ENCODE data around the gene PTRHD1. TPM values are rescaled to one million over a fixed set of nuclear protein-coding genes. Genes with fewer than 3 reads are reported as not detected.

The PTRHD1 gene
- total RNA-seq, 1 experiment from 2014 or later: 31.6 TPM

DNA sequence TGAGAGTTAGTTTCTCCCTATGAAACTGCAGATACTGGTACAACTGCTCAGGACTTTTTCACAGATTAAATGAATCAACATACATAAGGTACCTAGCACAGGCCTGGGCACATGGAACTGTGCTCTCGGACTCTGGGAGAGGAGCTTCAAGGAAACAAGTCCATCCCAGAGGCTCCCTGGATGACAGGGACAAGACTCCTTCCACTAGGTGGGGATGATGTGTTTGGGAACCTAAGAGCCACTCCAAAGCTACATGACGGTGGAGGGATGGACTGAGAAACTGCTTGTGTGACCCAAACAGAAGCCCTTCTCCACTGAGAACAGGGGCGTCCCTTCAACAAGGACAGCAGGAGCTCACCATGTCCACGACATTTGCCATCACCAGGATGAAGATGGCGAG lies 37.2 kb upstream of the PTRHD1 start:
- peak; percentile 33 for DNase-seq (ENCODE audit: low read depth)

DNA sequence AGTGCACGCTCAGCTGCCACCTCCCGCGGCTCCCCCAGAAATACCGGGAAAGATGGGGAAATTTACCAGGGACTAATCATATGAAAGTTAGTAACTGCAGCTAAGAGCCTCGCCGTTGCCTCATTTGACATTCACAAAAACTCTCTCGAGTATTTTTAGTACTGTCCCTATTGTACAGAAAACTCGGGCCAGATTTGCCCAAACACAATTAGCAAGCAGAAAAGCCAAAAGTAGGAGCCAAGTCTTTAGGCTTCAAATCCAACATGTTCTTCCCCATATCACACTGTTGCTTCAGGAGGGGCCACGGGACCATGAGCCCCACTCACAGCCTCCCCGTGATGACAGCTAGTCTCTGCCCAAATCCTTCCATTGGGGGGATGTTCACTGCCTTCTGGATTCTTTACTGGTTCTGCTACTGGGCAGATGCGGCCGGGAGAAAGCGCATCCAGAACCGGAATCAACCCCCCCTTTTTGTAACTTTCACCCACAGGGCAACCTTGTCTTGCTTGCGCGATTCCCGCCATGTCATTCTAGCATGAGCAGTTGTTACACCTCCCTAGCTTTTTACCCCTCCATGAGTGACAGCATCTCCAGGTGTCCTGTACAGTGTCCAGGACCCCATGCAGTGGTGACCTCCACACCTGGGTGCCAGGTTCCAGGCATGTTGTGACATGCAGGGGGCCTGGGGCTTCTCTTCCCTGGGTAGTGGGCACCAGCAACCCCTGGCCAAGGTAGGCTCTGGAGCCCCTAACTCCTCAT lies 35.2 kb upstream of the PTRHD1 start:
- no peak for DNase-seq (ENCODE audit: low read depth)

DNA sequence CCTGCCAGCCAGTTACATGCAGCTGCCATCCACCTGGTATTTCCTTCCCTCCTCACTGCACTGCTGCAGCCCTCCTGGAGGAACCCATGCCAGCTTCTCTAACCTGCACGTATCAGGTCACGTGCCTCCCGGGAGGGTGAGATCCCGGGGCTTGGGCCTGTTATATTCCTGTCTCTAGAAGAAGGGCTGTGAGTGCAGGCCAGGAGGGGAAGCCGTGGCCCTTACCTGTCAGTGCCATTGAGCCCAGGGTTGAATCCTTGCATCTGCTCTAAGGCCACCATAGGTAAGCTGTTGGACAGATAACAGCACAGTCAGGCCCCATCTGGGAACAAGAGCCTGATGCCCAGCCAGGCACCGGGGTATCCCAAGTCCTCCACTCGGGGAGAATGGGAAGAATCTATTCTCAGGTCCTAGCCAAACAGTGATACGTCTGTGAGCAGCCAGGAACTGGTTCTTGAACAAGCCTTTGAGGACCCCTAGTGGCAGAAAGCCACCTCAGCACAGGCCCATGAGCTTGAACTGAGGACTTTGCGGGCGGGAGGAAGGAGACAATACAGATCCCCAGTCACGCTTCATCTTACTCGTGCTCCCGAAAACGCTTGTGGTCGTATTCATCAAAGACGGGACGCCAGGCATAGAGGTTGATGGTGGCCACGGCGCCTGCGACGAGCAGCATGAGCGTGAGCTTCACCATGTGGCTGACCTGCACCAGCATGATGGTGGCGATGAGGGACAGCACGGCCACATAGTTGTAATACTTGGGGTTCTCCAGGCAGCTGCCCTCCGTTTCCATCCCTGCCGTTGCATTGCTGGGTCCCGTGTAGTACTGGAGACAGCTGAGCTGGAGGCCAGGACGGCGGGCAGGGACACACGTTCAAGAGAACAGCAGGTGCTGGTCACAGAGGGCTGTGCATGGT lies 34.4 kb upstream of the PTRHD1 start:
- peak; percentile 75 for DNase-seq (ENCODE audit: low read depth)

DNA sequence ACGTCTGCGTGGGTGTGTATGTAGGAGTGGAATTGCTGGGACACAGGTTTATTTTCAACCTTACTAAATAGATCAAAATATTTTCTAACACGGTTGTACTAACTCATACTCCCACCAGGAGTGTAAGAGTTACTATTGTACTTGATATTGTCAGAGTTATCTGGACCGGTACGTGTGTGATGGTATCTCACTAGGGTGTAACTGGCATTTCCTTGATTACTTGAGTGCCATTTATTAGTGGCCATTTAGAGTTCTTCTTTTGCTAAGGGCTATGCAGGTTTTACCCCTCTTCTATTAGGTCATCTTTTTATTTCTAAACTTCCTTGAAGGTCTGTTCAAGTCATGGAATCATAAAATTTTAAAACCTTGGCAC lies 33.6 kb upstream of the PTRHD1 start:
- no peak for DNase-seq (ENCODE audit: low read depth)

DNA sequence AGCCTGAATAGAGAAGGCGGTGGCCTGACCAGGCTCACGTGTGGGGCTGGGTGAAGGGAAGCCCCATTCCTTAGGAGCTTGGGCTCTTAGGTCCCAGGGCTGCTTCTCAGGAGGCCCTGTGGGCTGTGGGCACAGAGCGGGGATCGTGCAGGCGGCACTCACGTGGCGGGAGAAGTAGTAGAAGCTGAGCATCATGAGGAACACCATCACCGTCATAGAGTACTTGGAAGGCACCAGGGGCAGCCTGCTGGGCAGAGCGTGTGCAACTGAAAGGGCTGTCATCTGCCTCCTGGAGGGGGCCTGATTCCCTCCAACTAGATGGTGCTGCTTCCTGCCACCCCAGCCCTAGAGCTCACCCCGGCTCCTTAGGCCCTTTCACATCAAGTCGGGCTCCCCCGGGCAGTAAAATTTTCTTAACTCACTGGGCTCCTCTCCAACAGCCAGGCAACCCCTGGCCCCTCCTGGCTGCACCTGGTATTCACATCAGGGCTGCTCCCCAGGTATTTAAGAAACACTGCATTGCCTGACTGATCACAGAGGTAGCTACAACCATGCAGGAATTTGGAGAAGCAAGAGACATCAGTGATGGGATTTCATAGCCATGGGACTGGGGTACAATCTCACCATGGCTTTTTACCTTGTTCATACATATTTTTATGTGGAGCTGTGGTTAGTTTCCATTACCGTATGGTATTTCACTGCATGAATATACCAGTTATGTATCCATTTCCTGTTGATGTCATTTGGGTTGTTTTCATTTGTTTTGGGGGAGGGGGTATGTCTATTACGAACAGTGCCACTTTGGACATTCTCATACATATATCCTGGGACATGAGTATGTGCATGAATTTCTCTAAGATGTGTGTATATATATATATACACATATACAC lies 32.9 kb upstream of the PTRHD1 start:
- DNase-seq (ENCODE audit: low read depth): no peak

DNA sequence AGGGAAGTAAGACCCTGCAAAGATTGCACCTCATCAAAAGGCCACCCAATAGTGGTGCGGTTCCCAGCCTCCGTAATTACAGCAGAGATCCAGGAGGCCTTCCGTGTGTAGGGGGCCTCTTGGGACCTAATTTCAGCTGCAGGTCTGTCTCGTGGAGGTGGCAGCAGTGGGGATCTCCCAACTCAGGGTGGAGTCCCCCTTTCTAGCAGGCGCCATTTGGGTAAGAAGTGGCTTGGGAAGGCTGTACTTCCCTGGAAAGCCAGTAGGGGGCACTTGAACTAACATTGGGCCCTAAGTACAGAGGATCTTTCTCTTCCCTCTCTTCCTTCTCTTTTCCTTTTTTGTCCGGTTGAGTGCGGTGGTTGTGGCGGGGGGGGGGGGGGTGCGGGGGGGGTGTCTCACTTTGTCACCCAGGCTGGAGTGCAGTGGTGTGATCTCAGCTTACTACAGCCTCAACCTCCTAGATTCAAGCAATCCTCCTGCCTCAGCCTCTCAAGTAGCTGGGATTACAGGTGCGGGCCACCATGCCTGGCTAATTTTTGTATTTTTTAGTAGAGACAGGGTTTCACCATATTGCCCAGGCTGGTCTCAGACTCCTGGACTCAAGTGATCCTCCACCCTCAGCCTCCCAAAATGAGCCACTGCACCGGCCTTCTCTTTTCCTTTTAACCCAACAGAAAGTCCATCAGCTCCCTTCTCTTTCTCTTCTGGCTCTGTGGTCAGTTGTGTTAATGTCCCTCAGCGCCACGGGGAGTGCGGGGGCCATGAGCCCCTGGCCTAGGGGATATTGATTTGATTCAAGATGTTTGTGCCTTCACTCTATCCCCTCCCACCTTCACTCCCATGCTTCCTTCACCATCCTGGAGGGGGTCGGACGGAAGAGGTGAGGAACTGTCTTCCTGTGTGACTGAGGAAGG lies 32.0 kb upstream of the PTRHD1 start:
- no peak for DNase-seq (ENCODE audit: low read depth)

DNA sequence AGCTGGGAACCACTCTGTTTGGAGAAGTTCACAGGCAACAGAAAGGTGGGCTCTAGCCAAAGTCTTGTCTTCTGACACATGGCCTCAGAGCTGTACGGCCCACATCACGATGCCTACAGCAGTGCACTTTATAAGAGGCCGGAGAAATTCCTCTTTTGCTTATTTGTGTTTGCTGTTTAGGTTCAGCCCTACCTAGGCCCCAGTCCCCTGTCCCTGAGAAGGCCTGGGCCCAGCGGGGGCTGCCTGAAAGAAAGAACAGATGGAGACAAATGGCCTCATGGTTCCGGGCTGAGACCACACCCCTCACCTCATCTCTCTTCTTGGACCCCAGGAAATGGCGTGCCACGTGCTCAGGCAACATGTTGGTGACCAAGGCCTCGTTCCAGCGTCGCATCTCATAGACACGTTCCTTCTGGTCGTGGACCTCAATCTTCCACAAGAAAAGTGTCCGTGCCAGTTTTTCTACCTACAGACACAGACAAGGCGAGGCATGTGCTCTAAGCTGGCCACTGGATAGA lies 30.9 kb upstream of the PTRHD1 start:
- no peak for DNase-seq (ENCODE audit: low read depth)

DNA sequence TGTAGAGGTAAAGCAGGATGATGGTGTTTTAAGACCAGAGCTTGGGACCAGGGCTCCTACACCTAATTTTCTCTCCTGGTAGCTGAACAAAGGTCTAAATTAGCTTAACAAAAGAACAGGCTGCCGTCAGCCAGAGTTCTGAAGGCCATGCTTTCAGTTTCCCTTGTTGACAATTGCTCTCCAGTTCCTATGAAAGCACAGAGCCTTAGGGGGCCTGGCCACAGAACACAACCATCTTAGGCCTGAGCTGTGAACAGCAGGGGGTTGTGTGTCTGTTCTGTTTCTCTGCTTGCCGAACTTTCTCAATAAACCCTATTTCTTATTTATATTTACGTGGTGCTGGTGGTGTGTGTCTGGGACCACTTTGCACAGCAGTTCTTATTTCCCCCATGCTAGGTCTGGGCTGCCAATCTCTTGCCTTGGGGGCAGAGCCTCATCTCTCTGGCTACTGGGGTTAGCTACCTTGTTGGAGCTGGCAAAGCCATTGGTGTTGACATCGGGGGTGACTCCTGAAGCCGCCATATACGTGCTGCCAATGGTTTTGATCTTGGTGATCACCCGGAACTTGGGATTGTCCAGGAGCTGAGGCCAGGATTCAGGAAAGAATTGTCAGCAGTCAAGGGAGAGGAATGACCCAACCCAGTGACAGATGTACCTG lies 29.0 kb upstream of the PTRHD1 start:
- DNase-seq (ENCODE audit: low read depth): no peak

DNA sequence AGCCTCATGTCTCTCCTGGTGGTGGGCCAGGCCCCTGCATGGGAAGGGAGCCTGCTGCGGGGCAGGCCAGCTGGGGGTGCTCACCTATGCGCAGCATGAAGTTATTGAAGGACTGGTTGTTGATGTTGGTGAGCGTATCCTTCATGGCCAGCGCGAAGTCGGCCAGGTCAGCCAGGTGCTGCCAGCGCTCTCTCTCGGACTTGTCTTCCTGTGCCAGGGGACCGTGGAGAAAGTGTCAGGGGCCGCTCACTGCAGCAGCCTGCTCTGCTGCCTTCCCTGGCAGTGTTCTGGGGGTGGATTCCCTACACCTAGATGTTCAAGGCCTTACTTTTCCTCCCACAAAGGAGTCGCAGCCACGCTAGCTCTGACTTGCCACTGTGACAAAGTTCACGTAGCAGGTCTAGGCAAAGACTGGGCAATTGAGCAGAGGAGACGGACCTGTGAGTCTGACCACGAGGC lies 28.3 kb upstream of the PTRHD1 start:
- DNase-seq (ENCODE audit: low read depth): no peak

DNA sequence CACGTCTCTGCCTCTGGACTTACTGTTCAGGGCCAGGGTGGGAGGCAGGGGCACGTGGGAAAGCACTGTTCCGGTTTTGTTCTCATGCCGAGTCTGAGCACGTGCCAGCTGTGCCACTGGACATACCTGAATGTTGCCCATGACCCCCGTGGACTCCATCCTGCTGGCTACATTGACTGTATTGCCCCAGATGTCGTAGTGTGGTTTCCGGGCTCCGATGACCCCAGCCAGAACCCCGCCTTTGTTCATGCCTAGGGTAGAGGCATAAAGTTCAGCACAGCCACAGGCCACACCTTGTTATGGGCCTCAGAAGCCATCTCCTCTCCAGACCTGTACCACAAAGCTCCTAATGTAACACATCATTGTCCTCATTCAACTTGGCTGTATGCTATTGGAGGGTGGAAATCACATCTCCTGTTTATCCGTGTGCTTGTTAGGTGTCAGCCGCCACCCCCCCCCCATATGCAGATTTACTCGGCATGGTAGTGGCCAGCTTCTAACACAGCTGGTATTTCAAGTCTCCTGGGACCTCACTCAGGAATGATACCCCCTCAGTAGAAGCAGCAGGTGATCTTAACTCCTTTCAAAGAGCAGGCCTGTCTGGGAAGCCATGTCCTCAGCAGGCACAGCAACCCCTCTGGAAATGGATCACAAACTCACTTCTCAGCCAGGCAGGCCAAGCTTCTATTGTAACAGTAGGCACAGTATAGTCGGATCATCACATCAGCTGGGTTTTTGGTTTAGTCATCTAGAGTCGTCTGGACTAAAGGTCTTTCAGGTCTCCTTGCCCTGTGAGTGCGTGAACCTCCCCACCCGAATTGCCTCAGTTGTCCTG lies 27.6 kb upstream of the PTRHD1 start:
- DNase-seq (ENCODE audit: low read depth): no peak

DNA sequence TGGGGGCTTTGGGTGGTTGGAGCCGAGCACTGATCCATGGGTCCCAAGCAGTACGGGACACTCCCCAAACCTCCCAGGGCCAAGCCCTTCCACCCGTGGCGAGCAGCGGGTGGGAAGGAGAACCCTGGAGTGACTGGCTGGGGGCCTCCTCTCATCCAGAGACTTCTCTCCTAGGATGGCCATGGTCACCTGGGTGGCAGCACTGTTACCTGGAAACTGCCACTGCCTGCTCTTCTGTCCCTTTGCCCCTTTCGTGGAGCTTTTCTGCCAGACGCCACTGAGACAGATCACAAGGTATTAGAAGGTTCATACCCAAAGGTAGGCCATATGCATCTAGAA lies 27.0 kb upstream of the PTRHD1 start:
- no peak for DNase-seq (ENCODE audit: low read depth)

DNA sequence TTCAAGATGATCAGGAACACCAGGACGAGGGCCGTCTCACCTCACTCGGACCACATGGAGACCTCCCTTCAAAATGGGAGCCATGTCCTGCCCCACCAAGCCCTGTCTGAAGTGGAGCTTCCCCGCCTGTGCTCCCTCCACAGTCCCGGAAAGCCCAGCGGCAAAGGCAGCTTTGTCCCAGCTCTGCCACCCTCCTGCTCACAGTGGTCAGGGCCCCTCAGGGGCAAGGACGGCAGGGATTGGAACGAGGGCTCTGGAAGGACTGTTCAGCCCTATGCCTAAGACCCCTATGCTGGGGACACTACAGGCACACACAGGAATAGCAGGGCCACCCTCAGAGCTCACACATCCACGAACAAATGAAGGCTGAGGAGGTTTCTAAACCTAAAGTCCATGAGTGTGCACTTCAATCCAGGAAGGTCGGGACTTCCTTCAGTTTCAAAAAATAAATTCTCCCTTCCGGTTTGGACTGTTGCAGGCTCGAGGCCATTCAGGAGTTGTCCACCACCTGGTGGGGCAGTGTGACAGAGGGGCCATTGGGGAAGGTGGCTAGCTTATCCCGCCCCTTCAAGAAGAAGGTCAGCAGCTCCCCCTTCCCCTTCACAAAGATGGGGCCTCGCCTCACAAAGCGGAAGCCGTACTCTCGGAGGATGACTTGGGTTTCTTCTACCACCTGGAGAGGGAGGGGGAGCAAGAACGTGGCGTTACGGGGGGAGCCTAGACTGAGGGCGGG lies 26.4 kb upstream of the PTRHD1 start:
- no peak for DNase-seq (ENCODE audit: low read depth)

DNA sequence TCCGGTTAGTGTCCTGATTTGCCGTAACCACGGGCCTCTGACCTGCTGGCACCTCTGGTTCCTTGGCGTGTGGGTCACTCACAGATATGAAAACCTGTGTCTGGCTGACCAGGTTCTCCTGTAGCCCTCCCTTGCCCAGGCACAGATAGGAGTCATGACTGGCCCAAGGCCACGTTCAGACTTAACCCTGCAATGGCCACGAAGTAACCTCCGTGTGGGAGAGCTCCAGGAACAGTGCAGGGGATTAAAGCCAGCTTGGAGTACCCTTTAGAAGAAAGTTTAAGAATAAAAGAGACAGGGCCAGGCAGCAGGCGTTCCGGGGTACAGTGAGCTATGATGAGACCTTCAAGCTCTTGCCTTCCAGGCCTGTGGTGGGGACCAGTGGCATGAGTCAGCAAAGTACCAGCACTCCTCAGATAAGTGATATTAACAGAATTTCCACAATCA lies 25.6 kb upstream of the PTRHD1 start:
- DNase-seq (ENCODE audit: low read depth): no peak

DNA sequence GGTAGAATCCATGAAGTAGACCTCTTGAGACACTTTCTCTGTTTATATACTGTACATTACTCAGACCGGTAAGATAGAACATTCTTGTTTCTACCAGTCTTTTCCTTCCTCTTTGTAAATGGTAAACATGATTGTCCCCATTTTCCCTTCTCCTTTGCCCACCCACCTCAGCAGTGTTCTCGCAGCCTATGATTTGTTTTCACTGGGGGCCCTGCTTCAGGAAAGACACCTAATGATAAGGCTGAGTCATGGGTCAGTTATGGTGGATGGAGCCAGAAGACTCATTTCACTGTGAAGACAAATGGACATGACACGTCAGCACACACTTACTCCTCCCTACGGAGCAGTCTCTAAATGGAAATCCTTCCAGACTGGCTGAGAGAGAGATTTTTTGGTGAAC lies 23.7 kb upstream of the PTRHD1 start:
- peak; percentile 75 for DNase-seq (ENCODE audit: low read depth)

DNA sequence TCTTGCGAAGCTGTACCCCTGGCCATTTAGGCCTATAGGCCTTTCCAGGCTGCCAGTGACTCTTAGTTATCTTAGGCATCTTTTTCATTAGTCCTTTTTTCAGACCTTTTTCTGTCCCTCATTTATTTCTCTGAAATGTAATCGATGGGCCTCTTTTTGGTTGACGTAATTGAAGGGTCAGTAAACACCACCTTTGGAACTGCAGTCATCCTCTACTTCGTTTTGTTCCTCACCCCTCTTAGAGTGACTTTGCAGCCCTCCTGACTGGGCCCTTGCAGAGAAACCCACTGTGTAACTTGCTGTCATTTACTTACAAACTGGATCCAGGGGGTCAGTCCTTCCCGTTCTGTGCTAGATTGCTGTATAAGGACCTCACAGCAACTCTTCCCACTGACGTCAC lies 23.2 kb upstream of the PTRHD1 start:
- no peak for DNase-seq (ENCODE audit: low read depth)

DNA sequence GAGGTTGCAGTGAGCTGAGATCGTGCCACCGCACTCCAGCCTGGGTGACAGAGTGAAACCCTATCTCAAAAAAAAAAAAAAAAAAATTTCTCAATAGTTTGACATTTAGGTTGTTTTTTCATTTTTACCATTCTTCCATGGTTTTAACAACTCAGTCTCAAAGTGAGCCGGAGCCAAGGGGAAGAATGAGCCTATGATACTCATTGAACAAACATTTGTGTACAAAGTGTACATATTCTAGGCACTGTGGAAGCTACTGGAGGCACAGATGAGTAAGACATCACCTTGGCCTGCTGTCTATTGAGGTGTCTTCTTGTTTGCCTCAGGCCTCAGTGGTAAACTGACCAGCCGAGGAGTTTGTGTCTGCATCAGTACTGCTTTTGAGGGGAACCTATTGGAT lies 22.0 kb upstream of the PTRHD1 start:
- DNase-seq (ENCODE audit: low read depth): no peak

DNA sequence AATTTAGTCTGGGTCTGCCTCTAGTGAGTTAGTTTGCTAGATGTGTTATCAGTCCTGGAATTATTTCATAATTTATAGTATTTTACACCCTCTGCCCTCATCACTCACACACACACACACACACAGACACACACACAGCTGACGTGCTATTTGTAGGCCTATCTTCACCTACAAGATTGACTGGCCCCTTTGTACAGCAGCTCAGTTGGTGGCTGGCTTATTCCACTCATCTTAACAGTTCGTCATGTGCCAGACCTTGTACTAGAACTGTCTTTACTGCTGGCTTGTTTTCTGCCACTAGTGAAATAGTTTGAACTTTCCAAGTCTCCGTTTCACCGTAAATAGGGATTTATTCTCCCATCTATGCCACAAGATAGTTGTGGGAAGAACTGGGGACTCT lies 21.3 kb upstream of the PTRHD1 start:
- DNase-seq (ENCODE audit: low read depth): no peak

DNA sequence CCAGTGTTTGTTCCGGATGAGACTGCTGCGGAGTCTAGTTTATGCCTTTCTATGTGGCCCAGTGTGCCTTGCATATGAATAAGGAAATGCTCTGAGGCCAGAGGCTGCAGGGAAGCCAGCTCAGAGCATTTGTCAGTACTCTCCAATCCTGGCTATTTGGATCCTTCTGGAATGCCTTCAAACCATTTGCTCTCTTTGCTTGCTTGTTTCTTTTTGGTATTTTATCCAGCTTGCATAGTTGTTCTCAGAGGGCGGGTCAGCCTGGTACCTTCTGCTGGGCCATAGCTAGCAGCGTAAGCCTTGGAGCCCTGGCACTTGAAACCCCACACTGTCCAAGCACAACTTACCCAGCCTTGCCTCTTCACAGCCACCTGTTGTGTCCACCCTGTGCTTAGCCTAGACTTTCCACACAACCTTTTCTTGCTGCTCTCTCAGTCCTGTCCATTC lies 20.5 kb upstream of the PTRHD1 start:
- no peak for DNase-seq (ENCODE audit: low read depth)

All from M059J (cell line).